Measurements from ENCODE around the gene SLC6A3.
A peak's percentile ranks its signal among the peaks of the same experiment; 100 is the strongest.

- peak in 4 of 11 experiments; percentile 1 to 18 (median 4) for TF ChIP-seq CTCF (IDR thresholded peaks at IDR 0.05 in 8 of 11, conservative IDR thresholded peaks at IDR 0.05 in 3 of 11)
- peak; percentile 22 to 72 (median 24) for TF ChIP-seq POLR2AphosphoS5 (IDR thresholded peaks at IDR 0.05)
Measured at GRCh38 chr5:1468629-1469527, 23.6 kb upstream of the SLC6A3 start.

All from spleen (tissue), 7 donors.